IPS-18c (cell line): ENCODE data around the gene SPACA5.
"Not testable (repeated sequence)": the region's sequence is repeated elsewhere in the genome, so short reads cannot be mapped to it uniquely, and the experiment has no call there.

Experiments used
- H3K4me3 ChIP-seq: 2 replicates; pipeline ENCODE4 v1.7.0; 2013; ENCODE audit warnings: low read depth, mild to moderate bottlenecking, low read length, moderate library complexity; ENCODE audit not compliant: insufficient read depth
- H3K9me3 ChIP-seq: one replicate; pipeline ENCODE4 v1.6.1; 2013; ENCODE audit warnings: mild to moderate bottlenecking, low read length, moderate library complexity; ENCODE audit not compliant: control insufficient read depth, insufficient read depth

SPACA5 gene

GRCh38 chrX:48016583-48017310, 10.0 kb downstream of the SPACA5 start:
- not testable (repeated sequence) for H3K9me3 ChIP-seq, H3K4me3 ChIP-seq

GRCh38 chrX:48019892-48020291, 13.1 kb downstream of the SPACA5 start:
- H3K4me3 ChIP-seq, H3K9me3 ChIP-seq: not testable (repeated sequence)

DNA sequence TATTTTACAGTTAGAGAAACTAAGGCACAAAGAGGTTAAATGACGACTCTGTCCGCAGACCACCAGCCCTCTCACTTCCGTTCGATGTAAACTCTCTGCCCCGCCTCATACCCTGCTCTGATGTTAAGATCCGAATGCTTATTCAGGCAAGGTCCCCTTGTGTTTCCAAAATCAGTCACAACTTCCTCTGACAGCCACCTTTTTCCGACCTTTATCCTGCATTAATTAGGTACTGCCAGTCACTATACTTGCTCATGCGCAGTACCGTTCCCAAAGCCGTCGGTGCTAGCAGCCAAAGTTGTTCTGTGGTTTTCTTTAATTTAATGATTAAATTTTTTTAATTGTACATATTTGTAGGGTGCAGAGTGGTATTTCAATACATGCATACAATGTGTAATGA, 13.7 kb downstream of the SPACA5 start:
- H3K9me3 ChIP-seq, H3K4me3 ChIP-seq: not testable (repeated sequence)

GRCh38 chrX:48021026-48021900, 14.5 kb downstream of the SPACA5 start:
- H3K4me3 ChIP-seq, result peak overlapping the region; percentile 63

GRCh38 chrX:48022100-48022499, 15.3 kb downstream of the SPACA5 start:
- peaks cover 4% of the 10 kb centered on the region for H3K9me3 ChIP-seq
- no peak overlapping the region for H3K4me3 ChIP-seq

More at GRCh38 chrX:48021026-48021900, 14.5 kb downstream of the SPACA5 start:
- no peaks in the 10 kb centered on the region for H3K9me3 ChIP-seq

- H3K4me3 ChIP-seq, result no peak overlapping the region
- peaks cover 4% of the 10 kb centered on the region for H3K9me3 ChIP-seq
Measured at GRCh38 chrX:48022738-48023137, 15.9 kb downstream of the SPACA5 start.

DNA sequence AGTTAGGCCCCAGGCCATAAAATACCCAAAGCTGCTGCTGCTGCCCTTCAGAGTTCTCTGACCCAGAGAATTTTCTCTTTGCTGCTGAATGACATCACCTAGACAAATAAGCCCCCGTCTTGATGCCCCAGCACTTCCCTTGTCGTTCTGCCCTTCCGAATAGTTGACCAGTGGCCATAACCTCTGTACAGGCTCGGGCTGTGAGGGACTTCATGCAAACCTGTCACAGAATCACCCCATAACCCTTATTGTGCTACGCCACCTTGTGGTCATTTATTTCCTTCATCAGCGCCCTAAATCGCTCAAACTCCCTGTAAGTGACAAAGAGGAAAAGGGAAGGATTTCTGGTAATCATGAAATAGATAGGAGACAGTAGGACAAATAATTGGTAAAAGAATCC, 18.8 kb downstream of the SPACA5 start:
- no peak overlapping the region for H3K4me3 ChIP-seq
- peaks cover 8% of the 10 kb centered on the region for H3K9me3 ChIP-seq

- H3K4me3 ChIP-seq, result not testable (repeated sequence)
- H3K9me3 ChIP-seq, result peaks cover 11% of the 10 kb centered on the region
Measured at GRCh38 chrX:48027545-48027944, 20.8 kb downstream of the SPACA5 start.

DNA sequence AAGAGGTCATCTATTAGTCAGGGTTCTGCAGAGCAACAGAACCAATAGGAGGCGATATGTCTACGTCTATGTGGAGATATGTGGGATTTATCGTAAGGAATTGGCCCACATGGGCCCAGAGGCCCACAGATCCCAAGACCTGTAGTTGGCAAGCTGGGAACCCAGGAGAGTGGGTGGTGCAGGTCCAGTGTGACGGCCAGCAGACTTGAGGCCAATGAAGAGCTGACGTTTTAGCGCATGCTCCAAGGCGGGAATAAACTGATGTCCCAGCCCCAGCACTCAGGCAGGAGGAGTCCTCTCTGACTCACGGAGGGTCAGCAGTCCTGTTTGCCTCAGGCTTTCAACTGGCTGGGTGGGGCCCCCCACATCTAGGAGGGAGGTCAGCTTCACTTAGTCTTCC, 21.3 kb downstream of the SPACA5 start:
- Histone ChIP-seq H3K4me3 (no peak overlapping the region), H3K9me3 (peaks cover 11% of the 10 kb centered on the region)

DNA sequence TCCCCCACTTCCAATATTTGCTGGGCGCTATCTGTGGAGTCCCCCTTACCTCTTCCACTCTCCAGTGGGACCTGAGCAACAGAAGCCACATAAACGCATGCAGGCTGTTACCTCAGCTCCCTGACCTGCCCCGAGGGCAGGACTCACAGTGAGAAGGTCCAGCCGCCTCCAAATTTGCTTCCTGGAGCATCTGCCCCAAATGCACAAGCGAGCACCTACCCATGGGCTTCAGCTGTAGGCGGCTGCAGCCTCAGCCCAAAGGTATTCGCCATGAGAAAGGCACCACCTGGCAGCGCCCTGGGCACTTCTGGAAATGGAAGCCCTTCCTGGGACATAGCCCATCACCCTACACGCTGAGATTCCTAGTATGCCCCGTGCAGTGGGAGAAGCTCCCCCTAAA, 23.4 kb downstream of the SPACA5 start:
- Histone ChIP-seq H3K4me3 (no peak overlapping the region), H3K9me3 (peaks cover 14% of the 10 kb centered on the region)

DNA sequence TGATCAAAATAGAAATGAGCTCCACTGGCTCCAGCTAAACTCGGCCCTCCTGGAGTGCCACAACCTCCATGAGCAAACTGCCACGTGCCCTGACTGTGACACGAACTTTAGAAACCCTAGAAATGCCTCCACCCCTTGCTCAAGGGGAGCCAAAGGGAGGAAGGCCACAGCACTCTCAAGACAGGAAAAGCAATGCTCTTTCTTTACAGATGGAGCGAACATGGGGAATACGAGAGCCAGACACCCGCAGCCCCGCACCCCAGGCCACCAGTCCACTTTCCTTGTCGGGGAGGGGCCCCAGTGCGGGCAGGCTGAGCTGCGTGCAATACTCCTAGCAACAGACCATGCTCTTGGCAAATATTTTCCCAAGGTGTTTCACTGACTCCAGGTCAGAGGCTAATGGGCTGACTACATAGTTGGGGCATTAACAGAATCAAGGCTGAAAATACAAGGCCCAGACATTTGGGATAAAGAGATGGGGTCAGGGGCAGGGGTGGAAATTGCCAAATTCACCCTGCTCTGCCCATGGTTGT, 23.9 kb downstream of the SPACA5 start:
- peaks cover 14% of the 10 kb centered on the region for H3K9me3 ChIP-seq

GRCh38 chrX:48035891-48036290, 29.1 kb downstream of the SPACA5 start:
- Histone ChIP-seq H3K9me3 (peaks cover 8% of the 10 kb centered on the region), H3K4me3 (no peak overlapping the region)

More for the DNA sequence above, 23.9 kb downstream of the SPACA5 start:
- H3K4me3 ChIP-seq, result not testable (repeated sequence)

DNA sequence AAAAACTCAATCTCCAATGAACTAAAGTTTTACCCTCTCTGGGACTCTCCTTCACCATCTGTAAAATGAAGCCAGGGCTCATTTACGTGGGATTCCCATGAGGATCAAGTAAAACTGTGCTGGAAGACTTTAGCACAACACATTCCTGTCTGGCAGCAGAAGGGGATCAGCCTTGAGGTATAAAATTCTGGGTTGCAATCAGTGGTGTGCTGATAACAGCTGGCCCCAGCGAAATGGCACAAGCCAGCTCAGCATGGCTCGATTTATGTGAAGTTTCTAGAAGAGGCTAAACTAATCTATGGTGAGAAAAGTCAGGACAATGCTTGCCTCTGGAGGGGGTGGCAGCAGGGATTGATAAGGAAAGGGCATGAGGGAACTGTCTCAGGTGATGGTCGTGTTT, 36.3 kb downstream of the SPACA5 start:
- H3K4me3 ChIP-seq, result no peak overlapping the region
- peaks cover 2% of the 10 kb centered on the region for H3K9me3 ChIP-seq

DNA sequence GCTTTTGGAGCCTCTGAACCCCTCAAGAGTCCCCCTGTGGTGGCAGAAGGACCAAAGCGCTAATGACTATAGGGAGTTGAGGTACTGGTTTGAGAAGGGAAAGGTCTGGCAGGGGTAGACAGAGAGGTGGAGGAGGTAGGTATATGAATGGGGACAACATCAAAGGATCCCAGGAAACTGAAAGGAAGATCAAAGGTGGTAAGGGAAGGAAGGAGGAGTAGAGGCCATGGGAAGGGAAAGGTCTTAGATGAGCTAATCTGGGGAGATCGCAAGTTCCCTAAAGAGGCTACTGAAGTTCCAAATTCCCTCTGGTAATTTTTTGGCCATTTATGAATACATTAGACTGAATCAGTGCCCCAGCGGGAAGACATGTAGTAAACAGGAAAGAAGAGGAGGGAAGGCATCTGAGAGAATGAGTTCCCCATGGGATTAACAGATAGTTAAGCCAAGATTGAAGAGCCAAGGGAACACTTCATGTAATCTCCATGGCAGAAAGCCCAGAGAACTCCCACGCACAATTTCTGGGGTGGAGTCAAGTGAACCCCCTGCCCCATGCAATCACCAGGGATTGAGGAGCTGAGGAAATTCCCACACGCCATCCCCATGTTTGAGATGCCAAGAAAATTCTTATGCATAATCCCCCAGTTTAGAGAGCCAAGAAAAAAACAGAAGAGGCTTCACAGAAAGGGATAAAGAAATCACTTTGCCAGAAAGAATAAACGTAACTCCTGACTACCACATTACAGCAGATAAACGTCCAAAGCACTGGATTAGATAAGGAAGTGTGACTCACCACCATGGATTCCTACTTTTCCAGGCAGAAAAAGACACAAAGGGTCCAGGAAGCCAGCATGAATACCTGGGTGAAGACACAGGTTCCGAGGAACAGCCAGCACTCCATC, 38.9 kb downstream of the SPACA5 start:
- Histone ChIP-seq H3K4me3 (no peak overlapping the region), H3K9me3 (peaks cover 2% of the 10 kb centered on the region)

DNA sequence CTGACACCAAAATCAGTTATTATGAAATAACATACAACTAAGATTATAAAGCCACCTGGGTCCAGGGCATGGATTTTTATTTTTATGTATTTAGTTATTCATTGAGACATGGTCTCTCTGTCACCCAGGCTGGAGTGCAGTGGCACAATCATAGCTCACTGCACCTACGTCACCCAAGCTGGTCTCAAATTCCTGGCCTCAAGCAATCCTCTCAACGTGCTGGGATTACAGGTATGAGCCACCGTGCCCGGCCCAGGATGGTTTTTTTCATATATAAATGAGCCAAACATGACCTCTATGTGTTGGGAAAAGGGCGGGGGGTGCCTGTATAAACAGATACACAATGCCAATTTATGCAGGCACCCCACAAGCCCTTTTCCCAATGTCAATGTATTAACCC, 40.1 kb downstream of the SPACA5 start:
- Histone ChIP-seq H3K9me3 (peaks cover 2% of the 10 kb centered on the region), H3K4me3 (no peak overlapping the region)

GRCh38 chrX:48058621-48059295, 52.0 kb downstream of the SPACA5 start:
- Histone ChIP-seq H3K4me3 (no peak overlapping the region; the same call in 1 of the 2 replicates), H3K9me3 (peaks cover 13% of the 10 kb centered on the region)

DNA sequence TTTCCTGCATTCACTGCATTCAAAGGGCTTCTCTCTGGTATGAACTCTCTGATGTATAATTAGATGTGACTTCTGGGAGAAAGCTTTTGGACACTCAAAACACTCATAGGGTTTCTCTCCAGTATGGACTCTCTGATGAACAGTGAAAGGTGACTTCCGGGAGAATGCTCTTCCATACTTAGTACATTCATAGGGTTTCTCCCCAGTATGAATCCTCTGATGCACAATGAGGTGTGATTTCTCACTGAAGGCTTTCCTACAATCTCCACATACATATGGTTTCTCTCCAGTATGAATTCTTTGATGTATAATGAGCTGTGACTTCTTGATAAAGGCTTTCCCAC, 52.5 kb downstream of the SPACA5 start:
- H3K9me3 ChIP-seq, result peaks cover 13% of the 10 kb centered on the region
- H3K4me3 ChIP-seq, result no peak overlapping the region
